ENCODE results near the gene USP32. TPM values are rescaled to one million over a fixed set of nuclear protein-coding genes. Genes with fewer than 3 reads are reported as not detected.

Gene USP32
- total RNA-seq, 1 experiment from 2014 or later: 73.5 TPM

- no peaks in the 10 kb centered on the region for H3K79me2 ChIP-seq (ENCODE audit: insufficient read depth, low read length)
- H2AK5ac ChIP-seq (ENCODE audit: insufficient read length, low read length): no peak overlapping the region
- no peak overlapping the region for H3K4ac ChIP-seq (ENCODE audit: low read depth, low read length)
- H4K20me1 ChIP-seq (ENCODE audit: control insufficient read depth, insufficient read depth, insufficient read length): no peaks in the 10 kb centered on the region
- H4K5ac ChIP-seq (ENCODE audit: insufficient read length, low read depth, low read length): no peak overlapping the region
- H3K18ac ChIP-seq (ENCODE audit: insufficient read length, low read depth, low read length): no peak overlapping the region
- Mint-ChIP-seq H3K36me3 (ENCODE audit: insufficient read depth in 1 of 3, low read depth in 3 of 3) (peaks cover 13 to 22% (median 14%) of the 10 kb centered on the region in 3 experiments), H3K9me3 (no peaks in the 10 kb centered on the region), H3K27me3 (ENCODE audit: low read depth) (no peaks in the 10 kb centered on the region), H3K4me3 (no peak overlapping the region), H3K27ac (peak overlapping the region in 2 of 3 experiments; percentile 59 to 78; a peak in 3 of 7 replicates), H3K4me1 (peaks cover 0 to 5% of the 10 kb centered on the region in 2 experiments)
- no CpG with 5 or more reads among the region's 2 CpGs for WGBS (ENCODE audit: extremely low coverage, insufficient read length, low lambda C conversion rate)
- no peak overlapping the region for H2BK5ac ChIP-seq (ENCODE audit: insufficient read length, low read length)
- H3K4me1 ChIP-seq (ENCODE audit: insufficient read depth, low read length): no peaks in the 10 kb centered on the region
- no peaks in the 10 kb centered on the region for H3K9me3 ChIP-seq (ENCODE audit: control insufficient read depth, low read depth, low read length)
- no peak overlapping the region for H2BK15ac ChIP-seq (ENCODE audit: low read depth, low read length)
- no peak for DNase-seq
- H2AFZ ChIP-seq (ENCODE audit: low read length): no peak overlapping the region
- H3K56ac ChIP-seq (ENCODE audit: insufficient read length, low read depth, low read length): no peak overlapping the region
- H3K4me2 ChIP-seq (ENCODE audit: insufficient read depth, insufficient read length, low read length): no peak overlapping the region
- H2BK20ac ChIP-seq (ENCODE audit: low read depth, low read length, poor library complexity, severe bottlenecking): no peak overlapping the region
- H2BK120ac ChIP-seq (ENCODE audit: low read depth, low read length, poor library complexity, severe bottlenecking): no peak overlapping the region
- no peak overlapping the region for H3K9ac ChIP-seq (ENCODE audit: extremely low read depth, insufficient read length, low read length)
- H3K79me1 ChIP-seq (ENCODE audit: insufficient read depth, low read depth, low read length, poor library complexity, severe bottlenecking): no peaks in the 10 kb centered on the region
- no peak overlapping the region for H3K27ac ChIP-seq (ENCODE audit: insufficient read length, low read depth, low read length)
- no peak overlapping the region for H4K91ac ChIP-seq (ENCODE audit: insufficient read length, low read depth, low read length)
- no peak overlapping the region for H3K23ac ChIP-seq (ENCODE audit: insufficient read length, low read depth, low read length)
- TF ChIP-seq CTCF (conservative IDR thresholded peaks at IDR 0.05): no peak
- H3K27me3 ChIP-seq (ENCODE audit: insufficient read depth, low read length): no peaks in the 10 kb centered on the region
- no peaks in the 10 kb centered on the region for H3K23me2 ChIP-seq (ENCODE audit: insufficient read length, low read depth, low read length, poor library complexity, severe bottlenecking)
- no peak overlapping the region for H4K8ac ChIP-seq (replicated peaks; ENCODE audit: insufficient read length, low read depth, low read length)
- no peak overlapping the region for H3T11ph ChIP-seq (ENCODE audit: low read length)
- H3K14ac ChIP-seq (ENCODE audit: insufficient read depth, low read length): no peak overlapping the region
- no peak overlapping the region for H2BK12ac ChIP-seq (ENCODE audit: insufficient read length, low read depth, low read length)
Measured at GRCh38 chr17:60231691-60232090, 160.2 kb downstream of the USP32 start.
